A549 (cell line): ENCODE results near the gene SNRPA1. TPM values are rescaled to one million over a fixed set of nuclear protein-coding genes. Genes with fewer than 3 reads are reported as not detected.

Experiments used
- ATAC-seq, 2 experiments: fragments of 200-7000 bp in 1 of 2; fragments of >200 bp in 1 of 2; cut with Nextera tagmentation in 1 of 2; cut with Tn5 transposase in 1 of 2; 3 replicates each; pipeline versions ENCODE4 v1.8.0 to v1.9.1; 2018 to 2020; ENCODE audit warnings: mild to moderate bottlenecking in 1 of 2, moderate library complexity in 1 of 2
- CTCF ChIA-PET: fragments of 300-600 bp; sonication (Branson Sonifier 250); formaldehyde crosslinking; extraction: SDS; loops from one replicate; lab custom pipeline; 2021; ENCODE audit warnings: antibody characterized with exemption, inconsistent platforms; lab: Yijun Ruan, JAX
- POLR2A ChIA-PET: fragments of 350-600 bp; formaldehyde crosslinking; extraction: SDS; loops from one replicate; lab custom pipeline; 2021; ENCODE audit warnings: antibody characterized with exemption, inconsistent platforms; lab: Yijun Ruan, JAX
- DNase-seq, 2 experiments: peaks; one replicate each; pipeline versions ENCODE4 v3.0.0 to v3.0.0-alpha.2; 2011 to 2016; ENCODE audit warnings: low read depth in 1 of 2, low spot score in 1 of 2
- FAIRE-seq: peaks from 2 replicates; lab custom pipeline; 2011; peaks lifted over from hg19 to GRCh38; lab: Jason Lieb, UNC
- H3K27ac ChIP-seq, 2 experiments: fragments of >200 bp; sonication (Bioruptor Twin); formaldehyde crosslinking; 3 replicates each; pipeline ENCODE4 v1.5.1; 2016 to 2017
- H3K4me1 ChIP-seq: fragments of >200 bp; sonication (Bioruptor Twin); formaldehyde crosslinking; 3 replicates; pipeline ENCODE4 v1.6.1; 2016
- H3K4me2 ChIP-seq: fragments of >200 bp; sonication (Bioruptor Twin); formaldehyde crosslinking; 3 replicates; pipeline ENCODE4 v1.6.1; 2016
- H3K4me3 ChIP-seq: fragments of >200 bp; sonication (Bioruptor Twin); formaldehyde crosslinking; 3 replicates; pipeline ENCODE4 v1.5.1; 2016
- H3K9me3 ChIP-seq: fragments of >200 bp; sonication (Bioruptor Twin); formaldehyde crosslinking; 3 replicates; pipeline ENCODE4 v1.6.1; 2016
- ATOH8 ChIP-seq: fragments of 250-450 bp; sonication (Bioruptor Pico); IDR thresholded peaks from 2 replicates; pipeline ENCODE4 v1.5.0; 2020; ENCODE audit warnings: low read depth, mild to moderate bottlenecking, moderate library complexity
- E2F6 ChIP-seq: IDR thresholded peaks from 2 replicates; pipeline ENCODE4 v1.6.1; 2012; ENCODE audit warnings: low read depth, borderline replicate concordance
- EHF ChIP-seq: fragments of 250-450 bp; sonication (Bioruptor Pico); IDR thresholded peaks from 2 replicates; pipeline ENCODE4 v1.5.0; 2020; ENCODE audit warnings: mild to moderate bottlenecking
- ELK1 ChIP-seq: fragments of 150-350 bp; IDR thresholded peaks from 2 replicates; pipeline ENCODE4 v1.6.1; 2014; ENCODE audit warnings: low read depth, mild to moderate bottlenecking, low read length
- FOSL2 ChIP-seq, 2 experiments: fragments of 450-650 bp in 1 of 2; fragments of >200 bp in 1 of 2; sonication (Bioruptor Twin) in 1 of 2; formaldehyde crosslinking; IDR thresholded peaks; 2 replicates each; pipeline versions ENCODE4 v1.5.0 to v1.6.1; 2016 to 2020; ENCODE audit warnings: mild to moderate bottlenecking in 1 of 2, moderate library complexity in 1 of 2
- FOXS1 ChIP-seq: fragments of 250-450 bp; sonication (Bioruptor Pico); IDR thresholded peaks from 2 replicates; pipeline ENCODE4 v1.5.0; 2020; ENCODE audit warnings: mild to moderate bottlenecking, moderate library complexity
- HMGXB4 ChIP-seq: fragments of 250-450 bp; sonication (Bioruptor Pico); IDR thresholded peaks from 2 replicates; pipeline ENCODE4 v1.5.0; 2021; ENCODE audit warnings: mild to moderate bottlenecking, moderate library complexity, borderline replicate concordance
- KDM5A ChIP-seq: fragments of 200-600 bp; sonication (generic); IDR thresholded peaks from 2 replicates; pipeline ENCODE4 v1.6.1; 2016; ENCODE audit warnings: antibody characterized with exemption, mild to moderate bottlenecking
- MYC ChIP-seq: IDR thresholded peaks from 2 replicates; pipeline ENCODE4 v1.6.1; 2012; ENCODE audit warnings: mild to moderate bottlenecking, inconsistent platforms, low read length, improper control_type of control experiment, borderline replicate concordance
- NPAS2 ChIP-seq: fragments of 250-450 bp; sonication (Bioruptor Pico); IDR thresholded peaks from 2 replicates; pipeline ENCODE4 v1.8.0; 2022; ENCODE audit warnings: mild to moderate bottlenecking, moderate library complexity, borderline replicate concordance
- NR3C1 ChIP-seq: fragments of >200 bp; sonication (Bioruptor Twin); formaldehyde crosslinking; IDR thresholded peaks from 3 replicates; pipeline ENCODE4 v1.6.1; 2017
- PBX3 ChIP-seq: IDR thresholded peaks from 2 replicates; pipeline ENCODE4 v1.6.1; 2012
- RAD21 ChIP-seq, 2 experiments: fragments of >200 bp in 1 of 2; sonication (Bioruptor Twin) in 1 of 2; formaldehyde crosslinking in 1 of 2; IDR thresholded peaks in 1 of 2; conservative IDR thresholded peaks in 1 of 2; 2 replicates in 1 of 2; 3 replicates in 1 of 2; pipeline ENCODE4 v1.6.1; 2012 to 2018; ENCODE audit warnings: inconsistent platforms in 1 of 2
- REST ChIP-seq: fragments of 200-600 bp; sonication (generic); IDR thresholded peaks from 2 replicates; pipeline ENCODE4 v1.6.1; 2016; ENCODE audit warnings: antibody characterized with exemption, mild to moderate bottlenecking, moderate library complexity
- USF2 ChIP-seq: fragments of 450-650 bp; IDR thresholded peaks from 2 replicates; pipeline ENCODE4 v1.6.1; 2014; ENCODE audit warnings: antibody characterized with exemption
- ZC3H11A ChIP-seq: fragments of 450-650 bp; IDR thresholded peaks from 2 replicates; pipeline ENCODE4 v1.6.1; 2014; ENCODE audit warnings: antibody characterized with exemption, mild to moderate bottlenecking
- WGBS: methylation state at CpG from one replicate; pipeline ENCODE4 v1.1.6; 2017; ENCODE audit errors: missing lambda C conversion rate; 5-methylcytosine and 5-hydroxymethylcytosine counted together
- polyA plus RNA-seq, 4 experiments: library from polyadenylated mRNA; depleted of rRNA in 3 of 4; stranded (reverse); fragments of >200 nt; fragmentation: RNase III in 1 of 4; extraction: RNeasy Plus Mini Kit Qiagen cat#74134 plus additional on column Dnase treatment in 1 of 4; gene quantifications; 2 replicates in 3 of 4; 3 replicates in 1 of 4; pipeline ENCODE4 v1.2.3, GENCODE V29; 2011 to 2017

SNRPA1 gene
- polyA plus RNA-seq, 2 of the 4 experiments (the other 2 are of a cell fraction), result 140 to 177 TPM

- Histone ChIP-seq H3K27ac (peak overlapping the region in 1 of 2 experiments; percentile 97; a peak in 4 of 6 replicates), H3K4me3 (peak overlapping the region; percentile 95), H3K4me1 (peaks cover 36% of the 10 kb centered on the region), H3K9me3 (no peaks in the 10 kb centered on the region), H3K4me2 (peak overlapping the region; percentile 88)
- ChIA-PET POLR2A (no interaction called here), CTCF (interaction anchor here (0.6 to 17.4 kb wide), 8 partner anchors 8 to 360 kb away, joined by 3 to 251 read pairs (median 7); no protein-coding TSS in a partner anchor)
- TF ChIP-seq ATOH8 (CRISPR knock-in tag) (no peak), ZC3H11A (no peak), E2F6 (no peak), KDM5A (no peak), PBX3 (no peak), USF2 (no peak), EHF (CRISPR knock-in tag) (no peak), RAD21 (conservative IDR thresholded peaks at IDR 0.05 in 1 of 2, IDR thresholded peaks at IDR 0.05 in 1 of 2) (no peak), NR3C1 (no peak), NPAS2 (CRISPR knock-in tag) (no peak), ELK1 (no peak), MYC (no peak), FOXS1 (CRISPR knock-in tag) (no peak), HMGXB4 (no peak), FOSL2 (IDR thresholded peaks at IDR 0.05) (no peak), FOSL2 (CRISPR knock-in tag; IDR thresholded peaks at IDR 0.05) (no peak), REST (no peak)
- 60% methylated on average over 10 of the region's 10 CpGs for WGBS
- ATAC-seq, result no peak
- FAIRE-seq, result no peak
- DNase-seq, result no peak
These were observed 1.9 kb downstream of the SNRPA1 start for GRCh38 chr15:101293122-101293521.
